ENCODE results near the gene C2CD3. TPM values are rescaled to one million over a fixed set of nuclear protein-coding genes. Genes with fewer than 3 reads are reported as not detected.

Gene C2CD3
- total RNA-seq, 1 donor from 2014 or later, result 13.2 TPM

DNA sequence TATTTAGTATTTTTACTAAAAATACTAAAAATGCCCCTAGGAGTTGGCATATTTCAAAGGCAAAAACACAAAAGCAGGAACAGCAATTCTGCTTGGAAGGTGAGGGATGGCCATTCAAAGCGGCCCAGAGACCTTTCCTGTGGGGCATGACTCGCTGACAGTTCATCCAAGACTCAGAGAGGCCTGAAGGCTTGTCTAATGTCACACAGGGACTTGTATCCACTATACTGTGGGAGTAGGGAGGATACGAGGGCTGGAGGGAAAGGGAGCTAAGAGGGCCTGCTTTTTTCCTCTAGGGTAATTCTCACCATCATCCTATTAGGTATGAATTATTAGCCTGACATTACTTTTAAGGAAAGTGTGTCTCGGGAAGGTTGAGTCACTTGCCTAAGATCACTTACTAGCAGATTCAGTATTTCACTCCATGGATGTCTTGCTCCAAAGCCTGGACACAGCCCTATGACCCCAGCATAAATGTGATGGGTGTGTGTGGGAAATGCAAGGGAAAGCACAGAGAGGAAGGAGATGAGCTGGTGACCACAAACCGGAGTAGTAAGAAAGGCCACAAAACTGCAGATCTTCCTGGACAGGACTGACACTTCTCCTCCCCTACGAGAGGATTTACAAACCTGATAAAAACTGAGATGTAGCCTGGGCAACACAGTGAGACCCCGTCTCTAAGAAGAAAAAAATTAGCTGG, 145.2 kb downstream of the C2CD3 start:
- intact Hi-C loops (cut with DNase I), result no loop called here

DNA sequence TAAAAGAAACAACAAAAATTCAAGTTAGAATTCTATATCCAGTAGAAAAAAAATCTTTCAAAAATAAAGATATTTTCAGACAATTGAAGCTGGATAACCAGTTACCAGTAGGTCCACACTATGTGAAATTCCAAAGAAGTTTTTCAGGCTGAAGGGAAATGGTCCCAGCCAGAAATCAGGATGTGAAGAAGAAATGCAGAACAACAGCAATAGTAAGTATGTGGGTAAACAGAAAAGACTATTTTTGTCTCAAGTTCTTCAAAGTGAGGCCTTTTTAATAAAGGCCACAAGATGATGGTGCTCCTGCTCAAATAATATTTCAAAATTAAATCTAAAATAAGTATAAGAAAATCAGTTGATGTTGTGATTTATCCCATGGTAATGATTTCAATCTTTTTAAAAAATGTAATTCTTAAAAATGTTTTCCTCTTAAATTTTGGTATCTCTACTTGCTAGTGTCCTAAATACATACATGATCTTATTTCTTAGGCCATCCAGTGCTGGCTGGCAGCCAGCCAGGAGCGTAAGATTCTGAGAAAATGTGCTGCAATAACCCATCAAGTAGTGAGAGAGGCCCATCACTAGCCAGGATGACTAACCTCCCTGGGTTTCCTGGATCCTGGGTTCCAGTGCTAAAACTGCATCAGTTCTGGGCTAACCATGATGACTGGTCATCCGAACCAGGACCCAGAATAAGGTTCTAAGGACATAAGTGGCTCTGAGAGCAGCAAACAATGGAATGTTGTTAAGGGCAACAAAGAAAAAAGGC, 146.4 kb downstream of the C2CD3 start:
- intact Hi-C loops (cut with DNase I), result no loop called here
- DNase-seq (ENCODE audit: low spot score), result no peak

More for the DNA sequence above, 145.2 kb downstream of the C2CD3 start:
- no peak for DNase-seq (ENCODE audit: low spot score)

DNA sequence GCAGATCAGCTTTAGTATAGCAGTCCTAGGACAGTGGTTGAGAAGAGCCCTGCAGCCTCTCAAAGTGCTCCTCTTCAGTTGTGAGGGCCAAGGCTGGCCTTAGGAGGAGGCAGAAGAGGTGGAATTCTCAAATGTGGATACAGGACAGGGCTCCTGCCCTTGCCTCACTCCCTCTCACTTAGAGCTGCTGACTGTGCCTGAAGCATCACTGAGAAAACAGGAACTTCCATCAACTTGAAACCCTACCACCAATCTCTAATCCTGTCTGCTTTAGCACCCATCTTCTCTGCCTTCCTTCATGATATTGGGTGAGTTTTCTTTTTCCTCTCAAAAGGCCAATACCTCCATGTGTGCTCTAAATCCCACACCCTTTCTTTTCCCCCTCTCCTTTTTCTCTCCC, 147.5 kb downstream of the C2CD3 start:
- intact Hi-C loops (cut with DNase I), result no loop called here
- DNase-seq (ENCODE audit: low spot score), result no peak

DNA sequence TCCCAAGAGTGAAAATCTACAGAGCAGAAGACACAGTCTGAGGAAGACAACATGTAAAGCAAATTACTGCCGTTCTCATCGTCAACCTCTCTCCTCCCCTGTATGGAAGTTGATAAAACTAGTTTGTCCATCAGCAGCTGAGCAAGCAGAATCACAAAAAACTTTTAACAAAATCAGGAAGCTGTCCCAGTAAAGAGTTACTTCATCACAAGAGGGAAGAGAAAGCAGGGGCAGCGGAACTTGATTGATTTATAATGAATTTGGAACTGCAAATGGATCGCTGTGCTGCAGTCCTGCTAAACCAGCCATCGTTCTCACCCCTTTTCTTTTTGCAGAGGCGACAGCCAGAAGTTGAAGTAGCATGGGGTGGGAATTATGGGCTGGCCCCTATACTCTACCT, 148.3 kb downstream of the C2CD3 start:
- intact Hi-C loops (cut with DNase I), result no loop called here
- no peak for DNase-seq (ENCODE audit: low spot score)

DNA sequence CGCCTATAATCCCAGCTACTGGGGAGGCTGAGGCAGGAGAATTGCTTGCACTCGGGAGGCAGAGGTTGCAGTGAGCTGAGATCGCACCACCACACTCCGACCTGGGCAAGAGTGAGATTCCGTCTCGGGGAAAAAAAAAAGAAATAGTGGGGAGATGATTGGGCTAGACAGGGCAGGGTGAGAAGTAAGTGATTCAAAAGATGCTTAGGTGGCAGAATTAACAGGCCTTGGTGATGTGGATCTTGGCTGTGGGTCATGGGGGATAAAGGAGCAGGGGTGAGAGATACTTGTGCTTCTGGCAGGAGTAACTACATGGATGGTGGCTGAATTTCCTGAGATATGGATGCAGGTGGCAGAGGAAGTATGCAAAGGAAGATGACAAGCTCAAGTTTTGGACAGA, 148.8 kb downstream of the C2CD3 start:
- intact Hi-C loops (cut with DNase I), result no loop called here
- DNase-seq (ENCODE audit: low spot score), result no peak

DNA sequence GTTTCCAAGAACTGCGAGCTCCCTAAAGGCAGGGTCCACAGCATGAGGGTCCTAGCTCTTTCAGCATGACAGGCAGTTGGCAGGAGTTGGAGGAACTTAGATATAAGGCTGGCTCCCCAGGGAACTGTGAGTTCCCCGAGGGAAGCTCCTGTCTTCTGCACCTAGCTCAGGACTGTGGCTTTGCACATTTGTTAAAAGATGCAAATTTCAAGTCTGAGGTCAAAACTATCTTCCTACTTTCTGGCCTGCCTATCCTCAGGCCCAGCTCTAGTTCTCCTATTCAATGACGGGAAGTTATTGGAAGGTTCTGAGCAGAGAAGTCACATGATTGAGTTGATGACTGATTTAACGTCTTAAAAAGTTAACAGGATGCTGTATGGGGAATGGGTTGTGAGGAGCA, 150.3 kb downstream of the C2CD3 start:
- intact Hi-C loops (cut with DNase I), result no loop called here
- peak; percentile 38 for DNase-seq (ENCODE audit: low spot score)

DNA sequence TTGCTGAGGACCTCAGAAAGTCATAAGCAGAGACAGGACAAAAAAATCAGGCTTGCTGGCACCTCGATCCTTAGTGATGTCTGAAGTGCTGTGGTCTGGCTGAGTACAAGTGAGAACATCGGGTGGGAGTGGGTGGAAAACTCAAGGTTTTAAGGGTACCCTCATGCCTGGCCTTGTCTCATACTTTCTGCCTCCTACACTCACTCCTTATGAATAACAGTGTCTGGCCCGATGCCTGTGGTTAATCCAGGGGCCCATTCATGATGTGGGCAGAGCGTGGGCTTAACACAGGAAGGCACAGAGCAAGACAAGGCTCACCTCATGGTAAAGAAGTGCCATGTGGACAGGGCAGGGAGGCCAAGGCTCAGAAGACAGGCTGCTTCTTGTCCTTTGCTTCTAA, 150.9 kb downstream of the C2CD3 start:
- no peak for DNase-seq (ENCODE audit: low spot score)
- intact Hi-C loops (cut with DNase I), result loop anchor here (5.0 kb wide), 1 partner anchor 38 kb away; the partner anchor contains the start of gene UCP2

DNA sequence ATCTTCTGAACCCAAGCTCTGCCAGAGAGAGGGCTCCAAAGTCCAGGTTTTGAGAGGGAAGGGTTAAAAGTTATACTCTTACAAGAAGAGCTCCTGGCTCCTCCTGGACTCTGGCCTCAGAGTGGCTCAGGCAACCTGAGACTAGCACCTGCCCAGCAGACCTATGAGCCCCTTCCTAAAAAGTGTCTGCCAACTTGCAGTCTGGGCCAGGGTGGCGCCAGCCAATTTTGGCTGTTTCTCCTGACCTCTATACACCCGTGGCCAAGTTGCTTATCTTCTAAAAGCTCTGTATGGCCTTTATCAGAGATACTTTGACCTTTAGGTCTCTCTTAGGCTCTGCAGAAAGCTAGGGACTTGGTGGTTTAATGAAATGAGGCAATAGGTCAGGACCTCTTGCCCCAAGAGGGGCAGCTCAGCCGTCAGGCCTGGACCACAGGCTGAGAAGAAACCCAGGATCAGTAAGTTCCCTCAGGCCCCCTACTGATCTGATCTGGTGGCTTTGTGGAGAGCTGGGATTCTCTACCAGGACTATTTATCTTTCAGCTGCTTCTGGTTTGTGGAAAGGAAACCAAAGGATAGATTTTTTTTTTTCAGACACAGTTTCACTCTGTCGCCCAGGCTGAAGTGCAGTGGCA, 151.6 kb downstream of the C2CD3 start:
- intact Hi-C loops (cut with DNase I), result loop anchor here (5.0 kb wide), 1 partner anchor 37 kb away; the partner anchor contains the start of gene UCP2
- DNase-seq (ENCODE audit: low spot score), result no peak

DNA sequence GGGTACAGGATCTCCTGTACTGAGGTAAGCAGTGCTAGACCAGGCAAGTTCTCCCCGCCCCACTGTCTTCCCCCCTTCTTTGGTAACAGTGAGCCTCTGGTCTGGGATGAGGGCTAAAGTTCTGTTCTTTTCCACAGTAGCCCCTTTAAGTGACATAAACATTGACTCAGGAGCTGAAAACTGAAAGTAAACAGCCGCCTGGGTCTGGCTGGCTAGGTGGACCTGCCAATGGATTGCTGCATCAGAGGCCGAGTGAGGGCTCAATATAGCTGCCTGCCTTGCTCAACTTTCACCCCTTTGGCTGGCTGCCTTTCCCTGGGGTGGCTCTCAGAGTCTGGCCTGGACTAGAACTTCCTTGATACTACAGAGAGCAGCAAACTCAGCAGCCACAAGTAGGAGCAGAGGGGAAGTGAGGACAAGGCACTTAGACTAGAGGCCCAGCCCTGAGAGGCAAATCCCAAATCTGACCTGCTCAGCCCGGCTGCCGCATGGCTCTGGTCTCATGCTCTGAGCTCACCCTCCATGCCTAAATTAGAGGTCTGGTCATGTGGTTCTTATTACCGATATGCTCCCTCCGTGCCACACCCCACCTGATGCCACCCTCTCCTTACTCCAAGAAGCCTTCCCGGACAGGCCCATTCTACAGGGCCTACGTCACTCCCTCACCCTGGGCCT, 152.3 kb downstream of the C2CD3 start:
- intact Hi-C loops (cut with DNase I), result loop anchor here (5.0 kb wide), 1 partner anchor 36 kb away; the partner anchor contains the start of gene UCP2
- peak; percentile 93 for DNase-seq (ENCODE audit: low spot score)

DNA sequence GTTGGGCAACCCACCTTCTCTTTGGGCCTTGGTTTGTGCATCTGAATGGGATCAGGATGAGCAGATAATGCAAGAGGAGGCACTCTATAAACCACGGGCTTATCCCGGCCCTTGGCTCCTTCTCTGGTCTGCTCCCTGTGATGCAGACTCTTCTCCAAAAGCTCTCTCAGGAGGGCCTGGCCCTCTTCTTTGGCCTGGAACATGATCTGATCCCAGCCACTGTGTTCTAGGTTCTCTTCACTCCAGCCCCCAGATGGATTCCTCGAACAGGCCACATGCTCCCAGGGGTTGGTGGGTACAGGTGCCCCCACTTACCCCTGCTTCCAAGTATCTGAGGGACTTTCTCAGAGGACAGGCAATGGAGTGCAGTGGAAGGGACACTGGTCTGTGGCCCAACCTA, 153.2 kb downstream of the C2CD3 start:
- peak; percentile 55 for DNase-seq (ENCODE audit: low spot score)
- intact Hi-C loops (cut with DNase I), result loop anchor here (5.0 kb wide), 1 partner anchor 35 kb away; the partner anchor contains the start of gene UCP2

DNA sequence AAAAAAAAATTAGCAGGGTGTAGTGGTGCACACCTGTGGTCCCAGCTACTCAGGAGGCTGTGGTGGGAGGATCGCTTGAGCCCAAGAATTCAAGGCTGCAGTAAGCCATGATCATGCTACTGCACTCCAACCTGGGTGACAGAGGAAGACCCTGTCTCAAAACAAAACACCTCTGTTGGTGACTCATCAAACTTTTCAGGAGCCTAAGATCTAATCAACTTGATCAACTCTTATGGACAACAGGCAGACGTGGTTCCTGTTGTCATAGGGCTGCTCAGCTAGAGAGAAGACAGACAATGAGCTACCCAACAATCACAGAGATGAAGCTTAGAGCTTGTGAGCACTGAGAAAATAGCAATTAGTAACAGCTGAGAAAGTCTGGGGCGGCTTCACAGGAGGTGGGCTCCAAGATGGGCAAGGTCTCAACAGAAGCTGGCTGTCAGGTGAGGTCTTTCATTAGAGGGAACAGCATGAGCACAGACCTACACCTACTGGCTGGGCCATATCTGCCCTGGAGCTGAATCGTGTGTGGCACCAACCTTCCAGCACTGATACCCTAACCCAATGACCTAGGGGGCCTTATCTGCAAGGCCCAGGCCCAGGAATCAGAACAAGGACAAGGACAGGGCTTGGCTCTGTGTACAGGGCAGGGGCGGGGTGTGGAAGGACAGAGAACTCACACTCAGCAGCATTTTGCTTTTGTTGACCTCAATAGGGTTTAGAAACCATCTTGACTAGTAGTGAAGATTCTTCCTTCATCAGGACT, 154.7 kb downstream of the C2CD3 start:
- intact Hi-C loops (cut with DNase I), result loop anchor here (5.0 kb wide), 1 partner anchor 34 kb away; the partner anchor contains the start of gene UCP2
- DNase-seq (ENCODE audit: low spot score), result peak; percentile 65

DNA sequence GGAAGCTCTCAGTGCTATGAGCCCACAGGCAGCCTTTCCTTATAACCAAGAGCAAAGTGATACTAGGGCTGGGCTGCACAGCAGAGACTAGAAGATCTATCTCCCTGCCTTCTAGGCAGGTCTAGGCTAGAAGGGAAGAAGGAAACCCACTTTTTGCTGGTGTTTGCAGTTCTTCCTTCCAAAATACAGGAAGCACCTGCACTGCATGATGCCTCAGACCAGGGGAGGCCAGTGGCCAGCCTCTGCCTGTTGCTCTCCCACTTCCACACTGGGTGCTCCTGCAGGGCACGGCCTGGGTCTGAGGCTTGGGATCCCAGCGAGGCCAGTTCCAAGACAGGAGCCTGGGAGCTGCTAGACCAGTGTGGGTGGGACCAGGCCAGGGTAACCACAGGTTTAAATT, 155.9 kb downstream of the C2CD3 start:
- DNase-seq (ENCODE audit: low spot score), result no peak
- intact Hi-C loops (cut with DNase I), result loop anchor here (5.0 kb wide), 1 partner anchor 33 kb away; the partner anchor contains the start of gene UCP2

DNA sequence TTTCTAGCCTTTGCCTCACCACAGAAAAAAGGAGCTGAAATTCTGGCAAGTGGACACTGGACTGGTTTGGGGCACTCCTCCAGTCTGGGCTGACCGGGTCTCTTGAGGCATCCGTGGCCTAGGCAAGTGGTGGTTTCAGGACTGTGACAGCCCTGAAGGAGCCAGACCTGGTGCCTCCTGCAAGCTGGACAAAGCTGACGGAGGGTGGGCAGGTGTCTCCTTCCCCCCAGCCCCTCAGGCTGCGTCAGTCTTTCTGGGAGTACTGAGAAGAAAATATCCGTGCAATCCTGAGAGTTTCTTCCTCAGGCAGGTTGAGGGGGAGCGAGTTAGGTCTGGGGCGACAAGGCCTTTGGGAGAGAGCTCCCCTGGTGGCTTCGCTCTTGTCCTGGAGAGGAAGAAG, 157.7 kb downstream of the C2CD3 start:
- intact Hi-C loops (cut with DNase I), result no loop called here

DNA sequence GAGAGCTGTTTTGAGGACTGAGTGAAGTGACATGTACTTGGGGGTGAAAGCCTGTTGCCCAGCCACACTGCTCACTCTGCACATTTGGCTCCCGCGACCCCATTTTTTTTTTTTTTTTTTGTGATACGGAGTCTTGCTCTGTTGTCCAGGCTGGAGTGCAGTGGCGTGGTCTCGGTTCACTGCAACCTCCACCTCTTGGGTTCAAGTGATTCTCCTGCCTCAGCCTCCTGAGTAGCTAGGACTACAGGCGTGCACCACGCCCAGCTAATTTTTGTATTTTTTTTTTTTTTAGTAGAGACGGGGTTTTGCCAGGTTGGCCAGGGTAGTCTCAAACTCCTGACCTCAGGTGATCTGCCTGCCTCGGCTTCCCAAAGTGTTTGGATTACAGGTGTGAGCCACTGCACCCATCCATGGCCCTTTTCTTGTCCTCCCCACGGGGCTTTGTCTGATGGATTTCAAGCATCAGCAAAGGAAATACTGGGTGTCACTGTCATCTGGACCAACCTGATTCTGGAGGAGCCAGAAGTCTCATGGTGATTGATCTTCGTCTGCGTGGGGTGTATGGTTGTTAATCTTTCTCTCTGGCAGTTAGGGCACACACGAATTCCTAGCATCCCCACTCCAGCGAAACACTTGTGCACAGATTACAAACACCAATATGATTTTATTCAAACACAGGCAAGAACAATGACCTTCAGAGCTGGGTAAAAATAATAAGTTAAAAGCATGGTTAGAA, 158.6 kb downstream of the C2CD3 start:
- DNase-seq (ENCODE audit: low spot score), result no peak
- intact Hi-C loops (cut with DNase I), result no loop called here

More for the DNA sequence above, 157.7 kb downstream of the C2CD3 start:
- no peak for DNase-seq (ENCODE audit: low spot score)

DNA sequence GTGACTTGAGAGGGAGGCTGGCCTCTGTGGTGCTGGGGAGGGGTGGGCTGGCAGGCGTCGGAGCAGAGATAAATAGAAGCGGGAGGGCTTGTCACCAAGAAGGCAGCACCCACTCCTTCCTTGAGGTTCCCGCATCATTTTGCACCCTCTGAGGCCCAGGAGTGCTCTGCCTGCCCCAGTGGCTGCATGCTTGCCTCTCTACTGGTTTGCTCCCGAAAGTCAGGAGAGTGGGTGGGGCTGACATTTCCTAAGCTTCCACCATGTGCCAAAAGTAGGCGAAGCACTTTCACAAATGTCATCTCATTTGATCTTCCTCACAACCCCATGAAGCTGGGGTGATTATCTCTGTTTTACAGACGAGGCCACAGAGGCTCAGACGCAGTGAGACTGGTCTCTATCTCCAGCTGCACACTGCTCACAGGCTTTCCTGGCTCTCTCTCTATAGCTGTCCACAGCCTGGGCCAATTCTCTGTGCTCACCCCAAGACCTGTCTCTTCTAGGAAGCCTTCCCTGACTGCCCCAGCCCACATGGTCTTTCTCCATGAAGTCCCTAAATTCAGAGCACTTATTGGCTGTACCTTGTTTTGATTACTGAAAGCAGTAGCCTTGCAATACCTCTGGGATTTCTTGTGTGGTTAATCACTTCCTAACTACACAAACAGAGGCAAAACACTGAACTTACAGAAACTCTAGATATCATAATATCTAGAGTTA, 159.3 kb downstream of the C2CD3 start:
- DNase-seq (ENCODE audit: low spot score), result no peak
- intact Hi-C loops (cut with DNase I), result no loop called here

DNA sequence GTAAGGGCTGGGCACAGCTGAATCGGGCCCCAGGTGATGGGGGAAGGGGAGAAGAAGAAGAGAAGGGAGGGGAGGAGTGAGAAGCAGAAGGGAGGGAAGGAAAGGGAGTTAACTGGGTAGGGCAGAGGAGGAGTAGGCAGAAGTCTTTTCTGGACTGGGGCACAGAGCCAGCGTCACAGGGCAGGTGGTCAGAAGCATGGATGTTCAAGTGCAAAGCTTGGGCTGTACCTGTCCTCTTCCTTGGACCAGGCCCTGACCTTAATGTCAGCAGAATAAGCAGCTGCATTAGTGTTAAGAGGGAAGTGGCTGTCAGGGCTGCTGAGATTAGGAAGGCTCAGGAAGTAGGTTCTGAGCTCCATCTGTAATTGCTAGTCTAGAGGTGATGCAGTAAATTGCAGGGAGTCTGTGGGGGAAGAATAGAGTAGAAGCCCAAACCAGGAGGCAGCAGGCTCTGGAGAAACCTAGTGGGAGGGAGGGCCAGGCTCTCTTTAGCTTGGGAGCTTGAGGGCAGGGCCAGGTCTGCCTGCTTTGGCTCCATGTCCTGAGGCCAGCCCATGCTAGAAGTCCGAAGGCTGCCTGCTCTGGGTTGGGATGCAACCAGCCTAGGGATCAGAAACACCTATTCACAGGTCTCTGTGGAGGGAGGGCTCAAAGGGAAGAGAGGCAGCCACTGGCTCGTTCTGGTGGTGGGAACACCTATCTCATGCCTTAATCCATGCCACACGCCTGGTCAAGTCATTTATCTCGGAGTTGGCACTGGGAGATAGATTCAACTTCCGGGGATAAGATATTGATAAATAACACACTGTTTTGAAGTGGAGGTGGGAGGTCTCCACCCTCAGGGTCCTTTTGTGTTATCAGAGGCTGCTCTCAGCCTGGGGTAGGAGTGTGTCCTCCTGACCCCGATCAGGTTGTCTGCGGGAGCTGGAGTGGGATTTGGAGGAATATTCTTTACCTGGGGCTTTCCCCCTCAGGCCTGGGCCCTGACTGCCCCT, 160.2 kb downstream of the C2CD3 start:
- DNase-seq (ENCODE audit: low spot score), result no peak
- intact Hi-C loops (cut with DNase I), result no loop called here
